Limb (tissue), 2 donors: ENCODE data around the gene CCDC74B.
"Not testable (repeated sequence)": the region's sequence is repeated elsewhere in the genome, so short reads cannot be mapped to it uniquely, and the experiment has no call there.

Source experiments
- DNase-seq, 2 donors: peaks; one replicate each; pipeline ENCODE4 v3.0.0-alpha.2; 2016; ENCODE audit errors: extremely low spot score in 2 of 2

Gene CCDC74B

GRCh38 chr2:130102597-130103363 lies 42.1 kb downstream of the CCDC74B start:
- DNase-seq = not testable (repeated sequence)
